Occipital lobe (tissue), 2 donors: ENCODE data around the gene RRAGD. TPM values are rescaled to one million over a fixed set of nuclear protein-coding genes. Genes with fewer than 3 reads are reported as not detected.

Experiments used
- DNase-seq: peaks from one replicate; lab custom pipeline; 2025; lab: John Stamatoyannopoulos, UW
- total RNA-seq: library from RNA; depleted of rRNA; stranded (reverse); fragments of >200 nt; gene quantifications from one replicate; pipeline ENCODE4 v1.2.3, GENCODE V29; 2014

The RRAGD gene
- total RNA-seq: 99.2 TPM

- peak; percentile 73 for DNase-seq
Observed at GRCh38 chr6:89412071-89413005, at the start of gene RRAGD. TSS of gene RRAGD (minus strand) at chr6:89412273. CDS start at chr6:89411993, 280 bp downstream.

GRCh38 chr6:89460713-89461112, 48.6 kb upstream of the RRAGD start:
- no peak for DNase-seq

DNA sequence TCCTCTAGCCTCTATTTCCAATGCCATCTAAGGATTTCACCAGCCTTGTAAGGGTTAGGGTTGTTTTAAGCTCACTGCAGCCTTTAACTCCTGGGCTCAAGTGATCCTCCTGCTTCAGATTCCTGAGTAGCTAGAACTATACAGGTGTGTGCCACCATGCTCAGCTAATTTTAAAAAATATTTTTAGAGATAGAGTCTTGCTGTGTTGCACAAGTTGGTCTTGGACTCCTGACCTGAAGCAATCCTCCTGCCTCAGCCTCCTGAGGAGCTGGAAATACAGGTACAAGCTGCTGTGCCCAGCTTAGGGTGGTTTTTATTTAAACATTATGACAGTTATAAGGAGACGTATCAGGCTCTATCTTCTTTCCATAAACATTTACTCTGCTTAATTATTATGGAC, 47.4 kb upstream of the RRAGD start:
- DNase-seq: no peak

GRCh38 chr6:89458704-89459103, 46.6 kb upstream of the RRAGD start:
- no peak for DNase-seq

DNA sequence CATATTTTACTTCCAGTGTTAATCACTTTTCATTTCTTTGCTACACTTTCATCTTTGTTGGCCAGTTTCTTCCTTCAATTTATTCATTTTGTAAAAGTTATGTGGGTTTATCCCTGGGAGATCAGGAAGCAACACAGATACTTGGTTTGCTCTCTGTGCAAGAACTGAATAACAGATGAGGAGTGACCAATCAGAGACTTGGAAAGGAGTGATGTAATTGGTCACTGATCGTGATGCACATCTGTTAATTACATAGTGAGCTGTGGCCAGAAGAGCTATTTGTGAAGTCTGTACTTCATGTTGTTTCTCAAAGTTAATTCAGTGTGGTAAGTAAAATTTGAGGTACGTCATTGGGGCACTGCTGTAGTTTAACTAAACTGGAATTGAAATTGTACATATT, 42.2 kb upstream of the RRAGD start:
- DNase-seq: no peak

DNA sequence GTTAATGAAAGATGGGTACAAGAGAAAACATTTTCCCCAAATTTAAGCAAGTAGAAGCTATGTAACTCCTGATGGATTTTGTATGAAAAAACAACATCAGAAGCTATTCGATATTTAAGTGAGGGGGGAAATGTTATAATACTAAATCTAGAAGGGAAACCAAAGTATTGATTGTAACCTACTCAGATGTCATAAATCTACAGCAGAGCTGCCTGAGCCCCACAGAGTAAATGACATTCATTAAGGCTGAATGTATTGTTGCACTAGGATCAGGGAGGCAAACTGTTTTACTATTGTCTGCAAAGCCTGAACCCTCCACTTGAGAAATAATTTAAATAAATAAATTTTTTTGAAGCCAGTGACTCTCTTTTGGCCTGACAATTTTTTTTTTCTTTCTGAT, 40.2 kb upstream of the RRAGD start:
- no peak for DNase-seq

GRCh38 chr6:89449193-89449592, 37.1 kb upstream of the RRAGD start:
- DNase-seq: no peak

- no peak for DNase-seq
Observed at GRCh38 chr6:89443658-89444057, 31.6 kb upstream of the RRAGD start.

DNA sequence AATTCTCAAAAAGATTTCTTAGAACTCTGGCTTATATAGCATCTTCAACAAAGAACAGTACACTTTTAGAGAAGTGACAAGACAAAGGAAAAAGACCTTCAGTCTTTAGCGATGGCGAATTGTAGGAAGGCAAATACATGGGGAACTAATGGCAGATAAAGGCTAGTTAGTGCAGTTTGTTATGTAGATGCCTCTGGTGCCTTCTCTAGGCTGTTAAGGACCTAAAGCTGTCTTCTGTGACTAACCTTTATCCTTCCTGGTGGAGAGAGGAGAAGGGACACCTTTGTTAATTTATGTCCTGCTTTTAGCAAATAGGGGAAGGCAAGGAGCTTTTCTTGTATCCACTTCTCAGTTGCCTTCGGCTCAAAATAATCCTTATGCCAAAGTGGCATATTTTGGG, 28.1 kb upstream of the RRAGD start:
- DNase-seq: no peak

GRCh38 chr6:89439014-89439413, 26.9 kb upstream of the RRAGD start:
- DNase-seq: no peak

DNA sequence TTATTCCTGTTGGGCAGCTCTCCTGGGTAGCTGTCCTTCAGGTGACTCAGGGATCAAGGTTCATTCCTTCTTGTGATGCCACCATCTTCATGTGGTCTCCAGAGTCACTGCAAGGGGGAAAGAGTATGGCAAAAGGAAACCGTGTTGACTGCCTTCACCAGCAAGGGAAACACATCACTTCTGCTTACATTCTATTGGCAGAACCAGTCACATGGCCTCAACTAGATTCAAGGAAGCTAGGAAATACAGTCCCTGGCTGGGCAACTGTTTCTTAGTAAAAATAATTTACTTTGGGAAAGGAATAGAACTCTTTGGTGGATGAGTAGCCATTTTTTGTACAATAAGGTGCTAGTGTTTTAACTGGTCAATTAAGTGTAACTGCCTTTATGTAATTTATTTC, 26.2 kb upstream of the RRAGD start:
- DNase-seq: no peak

GRCh38 chr6:89436226-89436625, 24.2 kb upstream of the RRAGD start:
- DNase-seq: no peak

GRCh38 chr6:89434954-89435353, 22.9 kb upstream of the RRAGD start:
- no peak for DNase-seq

- DNase-seq: no peak
Observed at GRCh38 chr6:89434150-89434499, 22.1 kb upstream of the RRAGD start.

DNA sequence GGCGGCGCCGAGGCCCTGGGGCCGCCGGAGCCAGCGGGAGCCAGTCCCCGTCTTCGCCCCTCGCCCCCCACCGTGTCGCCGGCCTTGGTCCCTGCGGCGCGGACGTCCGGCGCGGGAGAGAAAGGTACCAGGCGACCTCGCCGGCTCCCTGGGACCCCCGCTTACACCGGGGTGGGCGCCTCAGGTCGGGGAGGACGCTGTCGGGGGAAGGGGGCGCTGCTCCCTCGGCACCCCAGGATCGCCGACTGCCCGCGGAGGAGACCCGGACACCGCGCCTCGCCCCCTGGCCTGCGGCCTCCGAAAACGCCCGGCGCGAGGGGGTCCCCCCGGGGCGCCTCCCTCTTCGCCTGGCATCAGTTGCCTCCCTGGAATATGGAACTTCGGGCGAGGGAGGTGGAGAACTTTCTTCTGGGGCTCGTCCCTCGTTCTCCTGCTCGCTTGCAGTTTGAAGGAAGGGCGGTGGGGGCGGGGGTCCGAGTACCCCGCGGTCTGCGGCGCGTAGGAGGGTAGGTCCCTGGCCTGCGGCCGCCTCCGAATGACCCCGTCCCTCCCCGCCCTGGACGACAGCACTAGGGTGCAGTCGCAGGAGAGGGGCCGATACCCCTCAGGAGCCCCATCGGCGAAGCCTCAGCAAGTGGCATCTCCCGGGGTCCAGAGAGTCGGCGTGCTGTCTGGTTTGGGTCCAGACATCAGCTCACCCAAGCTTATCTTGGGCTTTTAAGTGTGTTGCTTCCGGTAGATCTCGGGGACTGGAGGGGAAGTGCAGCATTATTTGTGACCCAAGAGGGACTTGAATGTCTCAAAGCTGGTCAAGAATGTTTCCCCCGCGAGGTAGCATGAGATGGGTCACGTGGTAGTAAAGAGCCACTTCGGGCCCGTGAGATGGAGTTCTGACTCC, 21.4 kb upstream of the RRAGD start:
- DNase-seq: no peak

GRCh38 chr6:89432875-89433251, 20.8 kb upstream of the RRAGD start, which contains the start of gene ANKRD6:
TSS of gene ANKRD6 (plus strand) at chr6:89433152. CDS start at chr6:89566977, 133,825 bp downstream.
- DNase-seq: peak; percentile 9

- DNase-seq: no peak
Observed at GRCh38 chr6:89430201-89430962, 18.3 kb upstream of the RRAGD start.

GRCh38 chr6:89416796-89417195, 4.7 kb upstream of the RRAGD start:
- DNase-seq: no peak

- DNase-seq: no peak
Observed at GRCh38 chr6:89415185-89415584, 3.1 kb upstream of the RRAGD start.

DNA sequence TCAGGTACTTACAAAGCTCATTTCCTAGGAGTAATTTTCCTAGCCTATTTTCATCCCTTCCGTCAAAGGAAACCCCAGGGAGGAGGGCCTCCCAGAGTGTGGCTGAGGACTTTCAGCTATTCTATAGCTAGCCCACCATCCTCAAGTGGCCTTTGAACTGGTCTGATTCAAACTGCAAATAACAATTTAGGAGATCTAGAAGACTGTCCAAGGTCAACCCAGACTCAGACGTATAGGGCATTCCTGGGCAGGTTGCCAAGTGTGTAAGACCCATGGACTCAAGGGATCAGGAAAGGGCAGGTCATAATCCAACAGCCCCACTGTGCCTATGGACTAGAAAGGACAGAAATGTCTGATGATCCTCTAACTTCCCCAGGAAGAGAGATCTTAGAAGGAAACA, 2.1 kb upstream of the RRAGD start:
- DNase-seq: no peak

- DNase-seq: peak; percentile 14
Observed at GRCh38 chr6:89413006-89413400, 930 bp upstream of the RRAGD start.
